K562 (cell line): ENCODE data around the gene KLHDC10. TPM values are rescaled to one million over a fixed set of nuclear protein-coding genes. Genes with fewer than 3 reads are reported as not detected.

ENCODE experiments used
- BRCA1 ChIP-seq, 2 experiments: fragments of 450-650 bp in 1 of 2; sonication (generic) in 1 of 2; formaldehyde crosslinking in 1 of 2; IDR thresholded peaks; 2 replicates each; pipeline versions ENCODE4 v1.5.0 to v1.6.1; 2017 to 2020; ENCODE audit warnings: mild to moderate bottlenecking in 1 of 2, missing genetic modification reagents in 1 of 2
- ELF1 ChIP-seq: fragments of 200-800 bp; sonication (Bioruptor generic); IDR thresholded peaks from 2 replicates; pipeline ENCODE4 v1.6.1; 2016; ENCODE audit warnings: missing genetic modification characterization, missing compliant biosample characterization
- HCFC1 ChIP-seq: IDR thresholded peaks from 2 replicates; pipeline ENCODE4 v1.6.1; 2012; ENCODE audit warnings: low read depth, low read length, improper control_type of control experiment
- HLTF ChIP-seq: fragments of 450-650 bp; IDR thresholded peaks from 2 replicates; pipeline ENCODE4 v1.6.1; 2016
- IFI16 ChIP-seq: fragments of 250-450 bp; sonication (Bioruptor Pico); IDR thresholded peaks from 2 replicates; pipeline ENCODE4 v2.1.2; 2022; ENCODE audit warnings: mild to moderate bottlenecking, inconsistent platforms
- JUN ChIP-seq, 2 experiments: sonication (generic) in 1 of 2; formaldehyde crosslinking in 1 of 2; IDR thresholded peaks; 2 replicates each; pipeline versions ENCODE4 v1.6.1 to v1.8.0; 2012 to 2022; ENCODE audit warnings: borderline replicate concordance in 2 of 2, mild to moderate bottlenecking in 2 of 2, improper control_type of control experiment in 1 of 2, low read depth in 1 of 2, low read length in 1 of 2, missing genetic modification reagents in 1 of 2
- NFRKB ChIP-seq: fragments of 450-650 bp; IDR thresholded peaks from 2 replicates; pipeline ENCODE4 v1.6.1; 2016; ENCODE audit warnings: low read depth
- NFXL1 ChIP-seq: fragments of 450-650 bp; formaldehyde crosslinking; IDR thresholded peaks from 2 replicates; pipeline ENCODE4 v1.4.0; 2021; ENCODE audit warnings: mild to moderate bottlenecking
- POLR2AphosphoS5 ChIP-seq: IDR thresholded peaks from 2 replicates; pipeline ENCODE4 v1.6.1; 2011; ENCODE audit warnings: mild to moderate bottlenecking, low read depth, low read length, moderate library complexity; ENCODE audit not compliant: control insufficient read depth, insufficient read depth
- SP1 ChIP-seq: sonication (generic); formaldehyde crosslinking; IDR thresholded peaks from 2 replicates; pipeline ENCODE4 v1.8.1; 2022; ENCODE audit warnings: mild to moderate bottlenecking, missing genetic modification reagents
- TEAD4 ChIP-seq, 2 experiments: sonication (generic) in 1 of 2; formaldehyde crosslinking in 1 of 2; IDR thresholded peaks; 2 replicates each; pipeline versions ENCODE4 v1.6.1 to v1.8.0; 2012 to 2022; ENCODE audit warnings: borderline replicate concordance in 1 of 2, inconsistent platforms in 1 of 2, low read length in 1 of 2, mild to moderate bottlenecking in 1 of 2, missing genetic modification reagents in 1 of 2
- XRCC3 ChIP-seq: fragments of 450-650 bp; IDR thresholded peaks from 2 replicates; pipeline ENCODE4 v1.6.1; 2017; ENCODE audit warnings: mild to moderate bottlenecking, moderate library complexity
- ZKSCAN1 ChIP-seq: fragments of 150-350 bp; IDR thresholded peaks from 2 replicates; pipeline ENCODE4 v1.6.1; 2016; ENCODE audit warnings: low read depth, low read length
- ZNF124 ChIP-seq: sonication (generic); formaldehyde crosslinking; IDR thresholded peaks from 2 replicates; pipeline ENCODE4 v1.8.1; 2022; ENCODE audit warnings: missing genetic modification reagents
- polyA plus RNA-seq, 8 experiments: library from polyadenylated mRNA; depleted of rRNA in 4 of 8; stranded (reverse) in 5 of 8; unstranded in 3 of 8; fragments of >200 nt; fragmentation: Nextera tagmentation in 2 of 8; fragmentation: Illumina TruSeq in 1 of 8; extraction: Ambion mirVana in 2 of 8; extraction: Trizol in 1 of 8; gene quantifications; 2 replicates each; pipeline versions ENCODE4 v1.2.1 to v1.2.3, GENCODE V29; 2011 to 2014; ENCODE audit warnings: inconsistent platforms in 1 of 8, missing spikeins in 1 of 8
- total RNA-seq, 7 experiments: library from RNA; depleted of rRNA in 6 of 7; stranded (reverse); fragments of >200 nt in 6 of 7; fragmentation: Illumina TruSeq in 2 of 7; extraction: Trizol in 2 of 7; gene quantifications; 2 replicates each; pipeline versions ENCODE4 v1.2.1 to v1.2.3, GENCODE V29; 2011 to 2021; ENCODE audit warnings: low replicate concordance in 1 of 7
- TF ChIP-seq, protein P1 (sequence below): fragments of 250-450 bp; sonication (Bioruptor Pico); IDR thresholded peaks from 2 replicates; pipeline ENCODE4 v1.4.0; 2020; ENCODE audit warnings: borderline replicate concordance
- TF ChIP-seq, protein P2 (sequence below): fragments of 450-650 bp; IDR thresholded peaks from 2 replicates; pipeline ENCODE4 v1.6.1; 2016; ENCODE audit warnings: borderline replicate concordance
- TF ChIP-seq, protein P3 (sequence below): sonication (generic); formaldehyde crosslinking; IDR thresholded peaks from 2 replicates; pipeline ENCODE4 v1.8.1; 2023; ENCODE audit warnings: mild to moderate bottlenecking, missing genetic modification reagents
- TF ChIP-seq, protein P4 (sequence below): fragments of 250-450 bp; sonication (Bioruptor Pico); IDR thresholded peaks from 2 replicates; pipeline ENCODE4 v1.6.1; 2021; ENCODE audit warnings: mild to moderate bottlenecking

The KLHDC10 gene
- total and polyA plus RNA-seq, 9 of the 15 experiments (the other 6 are each of a cell fraction or from before 2014, with no cell fraction given), result 9.8 to 80.5 (median 31.4) TPM

DNA sequence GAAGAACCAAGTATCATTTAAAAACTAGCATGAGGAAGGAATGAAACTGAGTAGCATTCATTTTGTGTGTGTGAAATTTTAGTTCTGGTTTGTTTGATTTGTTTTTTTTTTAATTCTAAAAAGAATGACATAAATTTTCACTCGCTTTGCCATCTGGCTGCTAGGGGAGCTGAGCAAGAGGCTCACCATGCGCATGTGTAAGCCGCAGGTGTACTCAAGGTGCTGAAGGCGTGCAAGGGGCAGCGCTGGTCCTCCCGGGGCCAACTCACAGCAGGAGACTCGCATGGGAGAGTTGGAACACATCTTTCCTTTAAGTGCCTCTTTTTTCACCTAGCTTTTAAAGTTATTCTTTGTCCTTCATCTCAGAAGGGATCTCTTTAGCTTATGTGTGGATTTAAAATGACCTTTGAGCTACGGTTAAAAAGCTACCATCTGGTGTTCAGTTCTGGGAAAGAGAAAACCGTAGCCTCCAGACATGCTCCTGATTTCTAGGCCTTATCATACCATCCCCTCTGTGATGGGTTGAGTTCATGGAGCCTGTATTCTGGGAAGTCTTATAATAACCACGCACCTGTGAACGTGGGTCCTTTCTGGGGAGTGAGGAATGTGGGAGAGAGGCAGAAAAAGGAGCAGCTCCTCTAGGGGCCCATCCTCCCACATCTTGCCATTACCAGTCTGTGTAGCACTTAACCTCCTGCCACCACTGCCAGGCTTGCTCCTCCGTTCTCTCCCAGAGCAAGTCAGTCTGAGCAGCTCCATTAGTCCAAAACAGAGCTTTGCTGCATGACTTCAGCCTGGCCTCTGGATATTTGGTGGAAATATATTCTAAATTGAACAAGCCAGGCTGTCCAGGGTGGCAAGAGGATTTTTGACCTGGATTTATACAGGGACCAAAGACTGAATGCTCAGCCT, 61.9 kb downstream of the KLHDC10 start (continued):
- TF ChIP-seq XRCC3, result no peak
- no peak for TF ChIP-seq ZNF124 (CRISPR knock-in tag)
- TF ChIP-seq, protein P1, sequence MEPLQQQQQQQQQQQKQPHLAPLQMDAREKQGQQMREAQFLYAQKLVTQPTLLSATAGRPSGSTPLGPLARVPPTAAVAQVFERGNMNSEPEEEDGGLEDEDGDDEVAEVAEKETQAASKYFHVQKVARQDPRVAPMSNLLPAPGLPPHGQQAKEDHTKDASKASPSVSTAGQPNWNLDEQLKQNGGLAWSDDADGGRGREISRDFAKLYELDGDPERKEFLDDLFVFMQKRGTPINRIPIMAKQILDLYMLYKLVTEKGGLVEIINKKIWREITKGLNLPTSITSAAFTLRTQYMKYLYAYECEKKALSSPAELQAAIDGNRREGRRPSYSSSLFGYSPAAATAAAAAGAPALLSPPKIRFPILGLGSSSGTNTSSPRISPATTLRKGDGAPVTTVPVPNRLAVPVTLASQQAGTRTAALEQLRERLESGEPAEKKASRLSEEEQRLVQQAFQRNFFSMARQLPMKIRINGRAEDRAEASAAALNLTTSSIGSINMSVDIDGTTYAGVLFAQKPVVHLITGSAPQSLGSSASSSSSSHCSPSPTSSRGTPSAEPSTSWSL (CRISPR knock-in tag), result no peak
- TF ChIP-seq, protein P2, sequence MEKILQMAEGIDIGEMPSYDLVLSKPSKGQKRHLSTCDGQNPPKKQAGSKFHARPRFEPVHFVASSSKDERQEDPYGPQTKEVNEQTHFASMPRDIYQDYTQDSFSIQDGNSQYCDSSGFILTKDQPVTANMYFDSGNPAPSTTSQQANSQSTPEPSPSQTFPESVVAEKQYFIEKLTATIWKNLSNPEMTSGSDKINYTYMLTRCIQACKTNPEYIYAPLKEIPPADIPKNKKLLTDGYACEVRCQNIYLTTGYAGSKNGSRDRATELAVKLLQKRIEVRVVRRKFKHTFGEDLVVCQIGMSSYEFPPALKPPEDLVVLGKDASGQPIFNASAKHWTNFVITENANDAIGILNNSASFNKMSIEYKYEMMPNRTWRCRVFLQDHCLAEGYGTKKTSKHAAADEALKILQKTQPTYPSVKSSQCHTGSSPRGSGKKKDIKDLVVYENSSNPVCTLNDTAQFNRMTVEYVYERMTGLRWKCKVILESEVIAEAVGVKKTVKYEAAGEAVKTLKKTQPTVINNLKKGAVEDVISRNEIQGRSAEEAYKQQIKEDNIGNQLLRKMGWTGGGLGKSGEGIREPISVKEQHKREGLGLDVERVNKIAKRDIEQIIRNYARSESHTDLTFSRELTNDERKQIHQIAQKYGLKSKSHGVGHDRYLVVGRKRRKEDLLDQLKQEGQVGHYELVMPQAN, result no peak
- TF ChIP-seq NFRKB, result peak; percentile 19; the same call in 1 of the 2 replicates
- peak; percentile 93; the same call in 1 of the 2 replicates for TF ChIP-seq TEAD4 (IDR thresholded peaks at IDR 0.05; ENCODE audit: low read length)
- no peak for TF ChIP-seq TEAD4 (CRISPR knock-in tag; IDR thresholded peaks at IDR 0.05; ENCODE audit: borderline replicate concordance)
- TF ChIP-seq, protein P3, sequence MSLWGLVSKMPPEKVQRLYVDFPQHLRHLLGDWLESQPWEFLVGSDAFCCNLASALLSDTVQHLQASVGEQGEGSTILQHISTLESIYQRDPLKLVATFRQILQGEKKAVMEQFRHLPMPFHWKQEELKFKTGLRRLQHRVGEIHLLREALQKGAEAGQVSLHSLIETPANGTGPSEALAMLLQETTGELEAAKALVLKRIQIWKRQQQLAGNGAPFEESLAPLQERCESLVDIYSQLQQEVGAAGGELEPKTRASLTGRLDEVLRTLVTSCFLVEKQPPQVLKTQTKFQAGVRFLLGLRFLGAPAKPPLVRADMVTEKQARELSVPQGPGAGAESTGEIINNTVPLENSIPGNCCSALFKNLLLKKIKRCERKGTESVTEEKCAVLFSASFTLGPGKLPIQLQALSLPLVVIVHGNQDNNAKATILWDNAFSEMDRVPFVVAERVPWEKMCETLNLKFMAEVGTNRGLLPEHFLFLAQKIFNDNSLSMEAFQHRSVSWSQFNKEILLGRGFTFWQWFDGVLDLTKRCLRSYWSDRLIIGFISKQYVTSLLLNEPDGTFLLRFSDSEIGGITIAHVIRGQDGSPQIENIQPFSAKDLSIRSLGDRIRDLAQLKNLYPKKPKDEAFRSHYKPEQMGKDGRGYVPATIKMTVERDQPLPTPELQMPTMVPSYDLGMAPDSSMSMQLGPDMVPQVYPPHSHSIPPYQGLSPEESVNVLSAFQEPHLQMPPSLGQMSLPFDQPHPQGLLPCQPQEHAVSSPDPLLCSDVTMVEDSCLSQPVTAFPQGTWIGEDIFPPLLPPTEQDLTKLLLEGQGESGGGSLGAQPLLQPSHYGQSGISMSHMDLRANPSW (CRISPR knock-in tag), result no peak
- no peak for TF ChIP-seq BRCA1 (IDR thresholded peaks at IDR 0.05)
- TF ChIP-seq BRCA1 (CRISPR knock-in tag; IDR thresholded peaks at IDR 0.05), result no peak
- peak; percentile 86 for TF ChIP-seq POLR2AphosphoS5
- TF ChIP-seq JUN (IDR thresholded peaks at IDR 0.05; ENCODE audit: borderline replicate concordance, low read depth, low read length), result no peak
- no peak for TF ChIP-seq JUN (CRISPR knock-in tag; IDR thresholded peaks at IDR 0.05; ENCODE audit: borderline replicate concordance)
- no peak for TF ChIP-seq NFXL1 (CRISPR knock-in tag)
- peak; percentile 74; the same call in 1 of the 2 replicates for TF ChIP-seq HLTF
- no peak for TF ChIP-seq IFI16 (CRISPR knock-in tag)
- TF ChIP-seq SP1 (CRISPR knock-in tag), result no peak
- no peak for TF ChIP-seq ELF1
- TF ChIP-seq ZKSCAN1, result 0 out of 2 replicates have a peak, but pooled peaks have one; percentile 10
- TF ChIP-seq, protein P4, sequence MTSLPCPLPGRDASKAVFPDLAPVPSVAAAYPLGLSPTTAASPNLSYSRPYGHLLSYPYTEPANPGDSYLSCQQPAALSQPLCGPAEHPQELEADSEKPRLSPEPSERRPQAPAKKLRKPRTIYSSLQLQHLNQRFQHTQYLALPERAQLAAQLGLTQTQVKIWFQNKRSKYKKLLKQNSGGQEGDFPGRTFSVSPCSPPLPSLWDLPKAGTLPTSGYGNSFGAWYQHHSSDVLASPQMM (CRISPR knock-in tag), result no peak
- TF ChIP-seq HCFC1, result no peak
